K562 (cell line): ENCODE data around the gene SCRN3. TPM values are rescaled to one million over a fixed set of nuclear protein-coding genes. Genes with fewer than 3 reads are reported as not detected.

ENCODE experiments used
- ATAC-seq: fragments of 200-7000 bp; cut with Tn5 transposase; 3 replicates; pipeline ENCODE4 v1.9.1; 2020; ENCODE audit warnings: moderate library complexity
- BruUV-seq: library from RNA; stranded (reverse); fragments of 400-500 nt; replicated peaks from 2 replicates; lab custom pipeline; 2021; lab: Mats Ljungman, UMichigan
- CTCF ChIA-PET: fragments of 300-600 bp; formaldehyde crosslinking; extraction: SDS; loops from one replicate; lab custom pipeline; 2021; ENCODE audit warnings: low intra/inter-chr PET ratio; lab: Yijun Ruan, JAX
- POLR2A ChIA-PET: fragments of 300-600, 350-650 bp; sonication (Branson Sonifier 250); formaldehyde crosslinking; extraction: SDS; loops from one replicate; lab custom pipeline; 2021; ENCODE audit warnings: antibody characterized with exemption, inconsistent platforms; lab: Yijun Ruan, JAX
- DNase-seq, 4 experiments: peaks; one replicate each; pipeline versions ENCODE4 v3.0.0 to v3.0.0-alpha.2; 2011 to 2018; ENCODE audit warnings: low spot score in 3 of 4, mixed read lengths in 3 of 4; ENCODE audit errors: extremely low read depth in 1 of 4
- FAIRE-seq: peaks from 2 replicates; lab custom pipeline; 2011; peaks lifted over from hg19 to GRCh38; lab: Jason Lieb, UNC
- H2AFZ ChIP-seq: 2 replicates; pipeline ENCODE4 v1.6.0; 2011; ENCODE audit warnings: low read depth, low read length, control low read depth, inconsistent platforms
- H3K27ac ChIP-seq: fragments of 200-600 bp; 3 replicates; pipeline ENCODE4 v1.8.0; 2011; ENCODE audit warnings: low read depth, mild to moderate bottlenecking, control low read depth, inconsistent platforms, low read length, moderate library complexity, mixed read lengths; ENCODE audit errors: extremely low read depth
- H3K27me3 ChIP-seq, 2 experiments: fragments of 300-600 bp in 1 of 2; 2 replicates in 1 of 2; 3 replicates in 1 of 2; pipeline versions ENCODE4 v1.6.0 to v1.8.0; 2011; ENCODE audit warnings: inconsistent platforms in 2 of 2, low read length in 2 of 2, mild to moderate bottlenecking in 1 of 2, mixed read lengths in 1 of 2, moderate library complexity in 1 of 2; ENCODE audit not compliant: control insufficient read depth in 2 of 2, insufficient read depth in 2 of 2
- H3K36me3 ChIP-seq: fragments of 300-600 bp; 3 replicates; pipeline ENCODE4 v1.8.0; 2011; ENCODE audit warnings: mild to moderate bottlenecking, low read length, inconsistent platforms; ENCODE audit not compliant: control insufficient read depth, insufficient read depth
- H3K4me1 ChIP-seq, 2 experiments: fragments of 200-600 bp in 1 of 2; replicated peaks in 1 of 2; 2 replicates in 1 of 2; 3 replicates in 1 of 2; pipeline versions ENCODE4 v1.5.1 to v1.8.0; 2011; ENCODE audit warnings: inconsistent platforms in 2 of 2, low read length in 2 of 2, mild to moderate bottlenecking in 1 of 2, mixed read lengths in 1 of 2, moderate library complexity in 1 of 2; ENCODE audit not compliant: control insufficient read depth in 2 of 2, insufficient read depth in 2 of 2
- H3K4me2 ChIP-seq: 2 replicates; pipeline ENCODE4 v1.6.1; 2011; ENCODE audit warnings: low read length, control low read depth, inconsistent platforms, mixed read lengths; ENCODE audit not compliant: insufficient read depth
- H3K4me3 ChIP-seq: fragments of 200-600 bp; sonication (generic), shearing (Covaris generic); 2 replicates; pipeline ENCODE4 v1.5.1; 2016; ENCODE audit warnings: control low read depth, inconsistent platforms
- H3K79me2 ChIP-seq: fragments of 200-600 bp; 3 replicates; pipeline ENCODE4 v1.8.0; 2011; ENCODE audit warnings: low read length, inconsistent platforms; ENCODE audit not compliant: control insufficient read depth, insufficient read depth
- H3K9ac ChIP-seq, 2 experiments: 2 replicates each; pipeline versions ENCODE4 v1.6.0 to v1.6.1; 2011; ENCODE audit warnings: low read depth in 2 of 2, low read length in 2 of 2, control low read depth in 1 of 2, inconsistent platforms in 1 of 2, mild to moderate bottlenecking in 1 of 2, mixed read lengths in 1 of 2; ENCODE audit not compliant: insufficient read depth in 1 of 2
- H3K9me1 ChIP-seq: one replicate; pipeline ENCODE4 v1.6.0; 2011; ENCODE audit warnings: inconsistent platforms, mild to moderate bottlenecking, low read length, moderate library complexity; ENCODE audit not compliant: control insufficient read depth, insufficient read depth
- H3K9me3 ChIP-seq: replicated peaks from 2 replicates; pipeline ENCODE4 v1.5.1; 2011; ENCODE audit warnings: low read depth, low read length, inconsistent platforms; ENCODE audit not compliant: control insufficient read depth, insufficient read depth
- H4K20me1 ChIP-seq: replicated peaks from 2 replicates; pipeline ENCODE4 v1.6.1; 2011; ENCODE audit warnings: low read length, inconsistent platforms, mixed read lengths; ENCODE audit not compliant: control insufficient read depth, insufficient read depth
- ELF4 ChIP-seq: fragments of 450-650 bp; formaldehyde crosslinking; IDR thresholded peaks from 2 replicates; pipeline ENCODE4 v1.4.0; 2022; ENCODE audit warnings: missing genetic modification characterization
- FOXJ2 ChIP-seq: fragments of 200-800 bp; sonication (Bioruptor generic); IDR thresholded peaks from 2 replicates; pipeline ENCODE4 v1.6.1; 2016; ENCODE audit warnings: missing genetic modification characterization, missing compliant biosample characterization
- KAT8 ChIP-seq: fragments of 450-650 bp; IDR thresholded peaks from 2 replicates; pipeline ENCODE4 v1.6.1; 2016; ENCODE audit warnings: low read depth, mild to moderate bottlenecking
- MTA2 ChIP-seq: fragments of 450-650 bp; IDR thresholded peaks from 2 replicates; pipeline ENCODE4 v1.6.1; 2016; ENCODE audit warnings: low read depth
- OTX1 ChIP-seq: fragments of 450-650 bp; formaldehyde crosslinking; IDR thresholded peaks from 2 replicates; pipeline ENCODE4 v1.4.0; 2022; ENCODE audit warnings: mild to moderate bottlenecking
- TAF7 ChIP-seq: fragments of 450-650 bp; IDR thresholded peaks from 2 replicates; pipeline ENCODE4 v1.6.1; 2016; ENCODE audit warnings: missing genetic modification characterization, missing compliant biosample characterization
- XRCC4 ChIP-seq: IDR thresholded peaks from one replicate; pipeline ENCODE4 v1.6.1; 2011; ENCODE audit not compliant: insufficient read depth, insufficient read length; ENCODE audit errors: extremely low read depth
- ZNF253 ChIP-seq: fragments of 250-450 bp; sonication (Bioruptor Pico); conservative IDR thresholded peaks from 2 replicates; pipeline ENCODE4 v1.6.1; 2021; ENCODE audit warnings: mild to moderate bottlenecking
- ZNF512 ChIP-seq: IDR thresholded peaks from 2 replicates; pipeline ENCODE4 v1.6.1; 2016; ENCODE audit warnings: missing genetic modification characterization, missing compliant biosample characterization
- WGBS: fragments of 100-300 bp; shearing (Covaris generic); methylation state at CpG from one replicate; pipeline ENCODE4 v1.1.6; 2016; ENCODE audit warnings: low coverage, mixed read lengths; ENCODE audit not compliant: insufficient coverage; ENCODE audit errors: missing lambda C conversion rate; 5-methylcytosine and 5-hydroxymethylcytosine counted together
- in situ Hi-C: fragments of 300-500 bp; cut with MboI; formaldehyde crosslinking; loops from 4 replicates; pipeline ENCODE4 v1.15.0; 2018; ENCODE audit warnings: inconsistent platforms, mixed read lengths
- intact Hi-C: fragments of 100-400 bp; cut with micrococcal nuclease; formaldehyde crosslinking; loops from 2 replicates; pipeline ENCODE4 v1.14.2; 2022
- polyA plus RNA-seq, 8 experiments: library from polyadenylated mRNA; depleted of rRNA in 4 of 8; stranded (reverse) in 5 of 8; unstranded in 3 of 8; fragments of >200 nt; fragmentation: Nextera tagmentation in 2 of 8; fragmentation: Illumina TruSeq in 1 of 8; extraction: Ambion mirVana in 2 of 8; extraction: Trizol in 1 of 8; gene quantifications; 2 replicates each; pipeline versions ENCODE4 v1.2.1 to v1.2.3, GENCODE V29; 2011 to 2014; ENCODE audit warnings: inconsistent platforms in 1 of 8, missing spikeins in 1 of 8
- total RNA-seq, 7 experiments: library from RNA; depleted of rRNA in 6 of 7; stranded (reverse); fragments of >200 nt in 6 of 7; fragmentation: Illumina TruSeq in 2 of 7; extraction: Trizol in 2 of 7; gene quantifications; 2 replicates each; pipeline versions ENCODE4 v1.2.1 to v1.2.3, GENCODE V29; 2011 to 2021; ENCODE audit warnings: low replicate concordance in 1 of 7
- TF ChIP-seq, protein P1 (sequence below), 2 experiments: fragments of 250-450 bp in 1 of 2; fragments of 450-650 bp in 1 of 2; sonication (Bioruptor Pico) in 1 of 2; IDR thresholded peaks; 2 replicates each; pipeline versions ENCODE4 v1.6.1 to v1.8.0; 2016 to 2021; ENCODE audit warnings: mild to moderate bottlenecking in 2 of 2, moderate library complexity in 2 of 2, missing compliant biosample characterization in 1 of 2, missing genetic modification characterization in 1 of 2
- TF ChIP-seq, protein P2 (sequence below): fragments of 450-650 bp; formaldehyde crosslinking; IDR thresholded peaks from 2 replicates; pipeline ENCODE4 v1.4.0; 2022; ENCODE audit warnings: missing genetic modification characterization
- TF ChIP-seq, protein P3 (sequence below): fragments of 450-650 bp; formaldehyde crosslinking; IDR thresholded peaks from 2 replicates; pipeline ENCODE4 v1.4.0; 2020; ENCODE audit warnings: mild to moderate bottlenecking, mixed read lengths
- TF ChIP-seq, protein P4 (sequence below): fragments of 450-650 bp; formaldehyde crosslinking; conservative IDR thresholded peaks from 2 replicates; pipeline ENCODE4 v1.4.0; 2022; ENCODE audit warnings: mild to moderate bottlenecking, missing genetic modification characterization

Gene SCRN3
- total and polyA plus RNA-seq, 9 of the 15 experiments (the other 6 are each of a cell fraction or from before 2014, with no cell fraction given): 7.7 to 21.8 (median 20.0) TPM

- TF ChIP-seq, protein P1, sequence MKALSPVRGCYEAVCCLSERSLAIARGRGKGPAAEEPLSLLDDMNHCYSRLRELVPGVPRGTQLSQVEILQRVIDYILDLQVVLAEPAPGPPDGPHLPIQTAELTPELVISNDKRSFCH (CRISPR knock-in tag; IDR thresholded peaks at IDR 0.05): no peak
- TF ChIP-seq, protein P1 (tag; IDR thresholded peaks at IDR 0.05): no peak
- TF ChIP-seq XRCC4: no peak
- TF ChIP-seq KAT8: no peak
These were observed 54.7 kb downstream of the SCRN3 start (continued) for GRCh38 chr2:174450021-174450816.

DNA sequence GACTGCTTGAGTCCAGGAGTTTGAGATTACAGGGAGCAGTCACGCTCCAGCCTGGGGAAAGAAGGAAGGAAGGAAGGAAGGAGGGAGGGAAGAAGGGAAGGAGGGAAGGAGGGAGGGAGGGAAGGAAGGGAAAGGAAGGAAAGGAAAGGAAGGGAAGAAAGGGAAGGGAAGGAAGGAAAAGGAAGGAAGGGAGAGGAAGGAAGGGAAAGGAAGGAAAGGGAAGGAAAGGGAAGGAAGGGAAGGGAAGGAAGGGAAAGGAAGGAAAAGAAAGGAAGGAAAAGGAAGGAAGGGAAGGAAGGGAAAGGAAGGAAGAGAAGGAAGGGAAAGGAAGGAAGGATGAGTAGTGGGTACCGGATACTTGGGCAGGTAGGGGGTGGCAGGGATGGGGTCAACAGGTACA is 59.0 kb downstream of the SCRN3 start:
- Histone ChIP-seq H3K9ac (no peak overlapping the region), H3K27ac (no peak overlapping the region), H3K9me1 (no peaks in the 10 kb centered on the region), H4K20me1 (no peaks in the 10 kb centered on the region), H3K9me3 (no peaks in the 10 kb centered on the region), H3K4me1 (no peaks in the 10 kb centered on the region), H3K27me3 (peaks cover 6 to 26% of the 10 kb centered on the region in 2 experiments), H3K36me3 (no peaks in the 10 kb centered on the region), H3K4me2 (no peak overlapping the region), H3K4me3 (no peak overlapping the region), H3K79me2 (no peaks in the 10 kb centered on the region), H2AFZ (no peak overlapping the region)
- BruUV-seq: no TSS peak
- intact Hi-C loops (no loop called here), in situ Hi-C loops (no loop called here)
- FAIRE-seq (no peak), ATAC-seq (no peak), DNase-seq (no peak)
- ChIA-PET CTCF (no interaction called here), POLR2A (no interaction called here)
- 10% methylated on average over 2 of the region's 2 CpGs for WGBS
- peak; percentile 81; the same call in 1 of the 2 replicates for TF ChIP-seq OTX1 (CRISPR knock-in tag)
- TF ChIP-seq, protein P2, sequence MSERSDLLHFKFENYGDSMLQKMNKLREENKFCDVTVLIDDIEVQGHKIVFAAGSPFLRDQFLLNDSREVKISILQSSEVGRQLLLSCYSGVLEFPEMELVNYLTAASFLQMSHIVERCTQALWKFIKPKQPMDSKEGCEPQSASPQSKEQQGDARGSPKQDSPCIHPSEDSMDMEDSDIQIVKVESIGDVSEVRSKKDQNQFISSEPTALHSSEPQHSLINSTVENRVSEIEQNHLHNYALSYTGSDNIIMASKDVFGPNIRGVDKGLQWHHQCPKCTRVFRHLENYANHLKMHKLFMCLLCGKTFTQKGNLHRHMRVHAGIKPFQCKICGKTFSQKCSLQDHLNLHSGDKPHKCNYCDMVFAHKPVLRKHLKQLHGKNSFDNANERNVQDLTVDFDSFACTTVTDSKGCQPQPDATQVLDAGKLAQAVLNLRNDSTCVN: peak; percentile 51; the same call in 1 of the 2 replicates
- TF ChIP-seq MTA2: no peak
- TF ChIP-seq TAF7 (tag): peak; percentile 24; the same call in 1 of the 2 replicates
- TF ChIP-seq, protein P3, sequence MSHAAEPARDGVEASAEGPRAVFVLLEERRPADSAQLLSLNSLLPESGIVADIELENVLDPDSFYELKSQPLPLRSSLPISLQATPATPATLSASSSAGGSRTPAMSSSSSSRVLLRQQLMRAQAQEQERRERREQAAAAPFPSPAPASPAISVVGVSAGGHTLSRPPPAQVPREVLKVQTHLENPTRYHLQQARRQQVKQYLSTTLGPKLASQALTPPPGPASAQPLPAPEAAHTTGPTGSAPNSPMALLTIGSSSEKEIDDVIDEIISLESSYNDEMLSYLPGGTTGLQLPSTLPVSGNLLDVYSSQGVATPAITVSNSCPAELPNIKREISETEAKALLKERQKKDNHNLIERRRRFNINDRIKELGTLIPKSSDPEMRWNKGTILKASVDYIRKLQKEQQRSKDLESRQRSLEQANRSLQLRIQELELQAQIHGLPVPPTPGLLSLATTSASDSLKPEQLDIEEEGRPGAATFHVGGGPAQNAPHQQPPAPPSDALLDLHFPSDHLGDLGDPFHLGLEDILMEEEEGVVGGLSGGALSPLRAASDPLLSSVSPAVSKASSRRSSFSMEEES (CRISPR knock-in tag): no peak
- TF ChIP-seq FOXJ2 (tag): no peak
- peak; percentile 44; the same call in 1 of the 2 replicates for TF ChIP-seq ELF4 (CRISPR knock-in tag)
- TF ChIP-seq, protein P4, sequence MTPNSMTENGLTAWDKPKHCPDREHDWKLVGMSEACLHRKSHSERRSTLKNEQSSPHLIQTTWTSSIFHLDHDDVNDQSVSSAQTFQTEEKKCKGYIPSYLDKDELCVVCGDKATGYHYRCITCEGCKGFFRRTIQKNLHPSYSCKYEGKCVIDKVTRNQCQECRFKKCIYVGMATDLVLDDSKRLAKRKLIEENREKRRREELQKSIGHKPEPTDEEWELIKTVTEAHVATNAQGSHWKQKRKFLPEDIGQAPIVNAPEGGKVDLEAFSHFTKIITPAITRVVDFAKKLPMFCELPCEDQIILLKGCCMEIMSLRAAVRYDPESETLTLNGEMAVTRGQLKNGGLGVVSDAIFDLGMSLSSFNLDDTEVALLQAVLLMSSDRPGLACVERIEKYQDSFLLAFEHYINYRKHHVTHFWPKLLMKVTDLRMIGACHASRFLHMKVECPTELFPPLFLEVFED (CRISPR knock-in tag): 0 out of 2 replicates have a peak, but pooled peaks have one; percentile 53
- no peak for TF ChIP-seq ZNF253 (CRISPR knock-in tag)
- peak; percentile 68 for TF ChIP-seq ZNF512 (tag)
